ENCODE results near the gene SUN5. TPM values are rescaled to one million over a fixed set of nuclear protein-coding genes. Genes with fewer than 3 reads are reported as not detected.

The SUN5 gene
- total RNA-seq, 1 donor from 2014 or later = not detected

GRCh38 chr20:33026779-33027759 lies 22.8 kb upstream of the SUN5 start:
- DNase-seq (ENCODE audit: low spot score) = no peak

GRCh38 chr20:33026072-33026778 lies 22.0 kb upstream of the SUN5 start:
- no peak for DNase-seq (ENCODE audit: low spot score)

- DNase-seq (ENCODE audit: low spot score) = no peak
Observed at GRCh38 chr20:33025318-33025876, 21.2 kb upstream of the SUN5 start.

- DNase-seq (ENCODE audit: low spot score) = no peak
Observed at GRCh38 chr20:33024609-33025317, 20.5 kb upstream of the SUN5 start.

- no peak for DNase-seq (ENCODE audit: low spot score)
Observed at GRCh38 chr20:33024243-33024560, 20.0 kb upstream of the SUN5 start.

GRCh38 chr20:33023439-33024242 lies 19.4 kb upstream of the SUN5 start:
- no peak for DNase-seq (ENCODE audit: low spot score)

GRCh38 chr20:33022694-33023438 lies 18.6 kb upstream of the SUN5 start:
- no peak for DNase-seq (ENCODE audit: low spot score)

- no peak for DNase-seq (ENCODE audit: low spot score)
Observed at GRCh38 chr20:33022289-33022688, 18.1 kb upstream of the SUN5 start.

GRCh38 chr20:33021879-33022278 lies 17.6 kb upstream of the SUN5 start:
- DNase-seq (ENCODE audit: low spot score) = no peak

GRCh38 chr20:33020278-33021161 lies 16.3 kb upstream of the SUN5 start:
- DNase-seq (ENCODE audit: low spot score) = no peak

GRCh38 chr20:33019465-33020277 lies 15.4 kb upstream of the SUN5 start:
- no peak for DNase-seq (ENCODE audit: low spot score)

GRCh38 chr20:33018169-33018931 lies 14.1 kb upstream of the SUN5 start:
- DNase-seq (ENCODE audit: low spot score) = no peak

- DNase-seq (ENCODE audit: low spot score) = no peak
Observed at GRCh38 chr20:33017542-33017941, 13.3 kb upstream of the SUN5 start.

- DNase-seq (ENCODE audit: low spot score) = no peak
Observed at GRCh38 chr20:33016581-33017109, 12.4 kb upstream of the SUN5 start.

GRCh38 chr20:33015700-33016580 lies 11.7 kb upstream of the SUN5 start:
- no peak for DNase-seq (ENCODE audit: low spot score)

- DNase-seq (ENCODE audit: low spot score) = no peak
Observed at GRCh38 chr20:33015114-33015484, 10.9 kb upstream of the SUN5 start.

All from mesenteric fat pad (tissue), 1 donor.